ENCODE data around the gene BIRC6.

- TF ChIP-seq, protein P1, sequence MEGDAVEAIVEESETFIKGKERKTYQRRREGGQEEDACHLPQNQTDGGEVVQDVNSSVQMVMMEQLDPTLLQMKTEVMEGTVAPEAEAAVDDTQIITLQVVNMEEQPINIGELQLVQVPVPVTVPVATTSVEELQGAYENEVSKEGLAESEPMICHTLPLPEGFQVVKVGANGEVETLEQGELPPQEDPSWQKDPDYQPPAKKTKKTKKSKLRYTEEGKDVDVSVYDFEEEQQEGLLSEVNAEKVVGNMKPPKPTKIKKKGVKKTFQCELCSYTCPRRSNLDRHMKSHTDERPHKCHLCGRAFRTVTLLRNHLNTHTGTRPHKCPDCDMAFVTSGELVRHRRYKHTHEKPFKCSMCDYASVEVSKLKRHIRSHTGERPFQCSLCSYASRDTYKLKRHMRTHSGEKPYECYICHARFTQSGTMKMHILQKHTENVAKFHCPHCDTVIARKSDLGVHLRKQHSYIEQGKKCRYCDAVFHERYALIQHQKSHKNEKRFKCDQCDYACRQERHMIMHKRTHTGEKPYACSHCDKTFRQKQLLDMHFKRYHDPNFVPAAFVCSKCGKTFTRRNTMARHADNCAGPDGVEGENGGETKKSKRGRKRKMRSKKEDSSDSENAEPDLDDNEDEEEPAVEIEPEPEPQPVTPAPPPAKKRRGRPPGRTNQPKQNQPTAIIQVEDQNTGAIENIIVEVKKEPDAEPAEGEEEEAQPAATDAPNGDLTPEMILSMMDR (IDR thresholded peaks at IDR 0.05): no peak
- no peak for TF ChIP-seq POLR2A (IDR thresholded peaks at IDR 0.05)
Measured at GRCh38 chr2:32485399-32485798, 128.6 kb downstream of the BIRC6 start.
